Mucosa of stomach (tissue), 1 donor: ENCODE measurements around the gene TSEN54.

Experiments used
- H3K27me3 ChIP-seq: one replicate; pipeline ENCODE4 v1.7.0; 2013; ENCODE audit warnings: mild to moderate bottlenecking, low read length; ENCODE audit not compliant: control insufficient read depth, insufficient read depth
- H3K36me3 ChIP-seq: one replicate; pipeline ENCODE4 v1.7.0; 2013; ENCODE audit warnings: low read length; ENCODE audit not compliant: control insufficient read depth, insufficient read depth
- H3K4me1 ChIP-seq: one replicate; pipeline ENCODE4 v1.7.0; 2013; ENCODE audit warnings: mild to moderate bottlenecking, low read length; ENCODE audit not compliant: control insufficient read depth, insufficient read depth
- H3K4me3 ChIP-seq: one replicate; pipeline ENCODE4 v1.7.0; 2013; ENCODE audit warnings: low read length
- H3K9ac ChIP-seq: one replicate; pipeline ENCODE4 v1.7.0; 2013; ENCODE audit warnings: mild to moderate bottlenecking, low read length, moderate library complexity
- H3K9me3 ChIP-seq: one replicate; pipeline ENCODE4 v1.7.0; 2013; ENCODE audit warnings: mild to moderate bottlenecking, low read length, moderate library complexity; ENCODE audit not compliant: control insufficient read depth
- donor health status: Pancreatic carcinoma.

The TSEN54 gene

GRCh38 chr17:75490953-75491649 lies 25.2 kb upstream of the TSEN54 start:
- Histone ChIP-seq H3K9ac (no peak overlapping the region), H3K36me3 (peaks cover 26% of the 10 kb centered on the region), H3K27me3 (no peaks in the 10 kb centered on the region), H3K9me3 (no peaks in the 10 kb centered on the region), H3K4me1 (peaks cover 23% of the 10 kb centered on the region), H3K4me3 (no peak overlapping the region)

DNA sequence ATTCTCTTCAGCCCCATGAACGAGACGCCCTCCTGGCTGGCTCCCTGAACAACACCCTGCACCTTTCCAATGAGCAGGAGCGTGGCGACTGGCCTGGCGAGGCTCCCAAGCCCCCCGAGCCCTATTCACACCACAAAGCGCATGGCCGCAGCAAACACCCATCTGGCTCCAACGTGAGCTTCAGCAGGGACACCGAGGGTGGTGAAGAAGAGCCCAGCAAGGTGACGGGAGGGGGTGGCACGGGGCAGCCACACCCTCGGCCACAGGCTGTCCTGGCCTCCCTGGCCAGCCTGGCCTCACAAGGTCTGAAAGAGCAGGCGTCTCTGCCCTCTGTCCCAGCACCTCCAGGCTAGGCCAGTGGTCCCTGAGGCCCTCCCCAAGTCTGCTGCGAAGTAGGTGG lies 24.6 kb upstream of the TSEN54 start:
- H3K4me1 ChIP-seq, result peaks cover 23% of the 10 kb centered on the region
- H3K4me3 ChIP-seq, result no peak overlapping the region
- no peak overlapping the region for H3K9ac ChIP-seq
- H3K36me3 ChIP-seq, result peaks cover 32% of the 10 kb centered on the region
- H3K27me3 ChIP-seq, result no peaks in the 10 kb centered on the region
- H3K9me3 ChIP-seq, result no peaks in the 10 kb centered on the region

DNA sequence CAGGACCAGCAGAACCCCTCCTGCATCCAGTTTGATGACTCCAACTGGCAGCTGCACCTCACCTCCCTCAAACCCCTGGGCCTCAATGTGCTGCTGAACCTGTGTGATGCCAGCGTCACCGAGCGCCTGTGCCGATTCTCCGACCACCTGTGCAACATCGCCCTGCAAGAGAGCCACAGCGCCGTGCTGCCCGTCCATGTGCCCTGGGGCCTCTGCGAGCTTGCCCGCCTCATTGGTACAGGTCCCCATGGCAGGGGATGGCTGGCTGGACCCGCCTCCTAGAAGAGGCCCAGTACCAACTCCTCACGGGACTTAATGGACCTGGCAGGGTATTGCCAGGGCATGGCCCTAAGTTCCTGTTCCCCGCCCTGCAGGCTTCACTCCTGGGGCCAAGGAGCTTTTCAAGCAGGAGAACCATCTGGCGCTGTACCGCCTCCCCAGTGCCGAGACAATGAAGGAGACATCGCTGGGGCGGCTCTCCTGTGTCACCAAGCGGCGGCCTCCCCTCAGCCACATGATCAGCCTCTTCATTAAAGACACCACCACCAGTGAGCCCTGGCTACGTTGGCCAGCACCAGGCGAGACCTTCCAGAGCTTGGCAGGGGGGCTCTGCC lies 23.7 kb upstream of the TSEN54 start:
- Histone ChIP-seq H3K27me3 (no peaks in the 10 kb centered on the region), H3K9me3 (no peaks in the 10 kb centered on the region), H3K4me3 (no peak overlapping the region), H3K4me1 (peaks cover 18% of the 10 kb centered on the region), H3K9ac (no peak overlapping the region), H3K36me3 (peaks cover 23% of the 10 kb centered on the region)

GRCh38 chr17:75493476-75494129 lies 22.7 kb upstream of the TSEN54 start:
- H3K36me3 ChIP-seq, result peaks cover 28% of the 10 kb centered on the region
- no peak overlapping the region for H3K4me3 ChIP-seq
- H3K9ac ChIP-seq, result no peak overlapping the region
- H3K4me1 ChIP-seq, result peaks cover 12% of the 10 kb centered on the region
- H3K27me3 ChIP-seq, result no peaks in the 10 kb centered on the region
- no peaks in the 10 kb centered on the region for H3K9me3 ChIP-seq

DNA sequence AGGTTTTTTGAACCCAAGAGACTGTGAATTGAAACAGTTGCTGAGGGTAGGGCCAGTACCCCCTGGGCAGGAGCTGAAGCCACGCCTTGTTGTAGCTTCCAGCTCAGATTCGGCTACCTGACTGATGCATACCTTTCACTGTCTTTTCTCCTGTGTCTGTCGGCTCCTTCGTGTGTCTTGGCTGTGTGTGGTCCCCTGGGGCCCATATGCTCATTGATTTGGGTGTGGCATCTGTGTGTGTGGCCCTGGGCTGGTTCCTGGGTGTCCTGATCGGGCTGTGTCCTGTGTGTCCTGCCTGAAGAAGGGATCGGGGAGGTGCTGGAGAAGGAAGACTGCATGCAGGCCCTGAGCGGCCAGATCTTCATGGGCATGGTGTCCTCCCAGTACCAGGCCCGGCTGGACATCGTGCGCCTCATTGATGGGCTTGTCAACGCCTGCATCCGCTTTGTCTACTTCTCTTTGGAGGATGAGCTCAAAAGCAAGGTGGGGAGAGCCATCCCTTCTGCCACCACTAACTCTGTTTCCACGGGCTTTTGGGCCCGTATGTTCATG lies 21.9 kb upstream of the TSEN54 start:
- Histone ChIP-seq H3K36me3 (peaks cover 28% of the 10 kb centered on the region), H3K4me1 (peaks cover 12% of the 10 kb centered on the region), H3K9me3 (no peaks in the 10 kb centered on the region), H3K9ac (no peak overlapping the region), H3K4me3 (no peak overlapping the region), H3K27me3 (no peaks in the 10 kb centered on the region)

- Histone ChIP-seq H3K4me1 (peaks cover under 1% of the 10 kb centered on the region), H3K36me3 (peaks cover 28% of the 10 kb centered on the region), H3K9ac (no peak overlapping the region), H3K9me3 (no peaks in the 10 kb centered on the region), H3K4me3 (no peak overlapping the region), H3K27me3 (no peaks in the 10 kb centered on the region)
Observed at GRCh38 chr17:75496005-75496404, 20.3 kb upstream of the TSEN54 start.

GRCh38 chr17:75498039-75498725 lies 18.1 kb upstream of the TSEN54 start:
- H3K36me3 ChIP-seq, result peaks cover 19% of the 10 kb centered on the region
- H3K9me3 ChIP-seq, result no peaks in the 10 kb centered on the region
- H3K27me3 ChIP-seq, result no peaks in the 10 kb centered on the region
- no peak overlapping the region for H3K4me3 ChIP-seq
- H3K4me1 ChIP-seq, result no peaks in the 10 kb centered on the region
- no peak overlapping the region for H3K9ac ChIP-seq

DNA sequence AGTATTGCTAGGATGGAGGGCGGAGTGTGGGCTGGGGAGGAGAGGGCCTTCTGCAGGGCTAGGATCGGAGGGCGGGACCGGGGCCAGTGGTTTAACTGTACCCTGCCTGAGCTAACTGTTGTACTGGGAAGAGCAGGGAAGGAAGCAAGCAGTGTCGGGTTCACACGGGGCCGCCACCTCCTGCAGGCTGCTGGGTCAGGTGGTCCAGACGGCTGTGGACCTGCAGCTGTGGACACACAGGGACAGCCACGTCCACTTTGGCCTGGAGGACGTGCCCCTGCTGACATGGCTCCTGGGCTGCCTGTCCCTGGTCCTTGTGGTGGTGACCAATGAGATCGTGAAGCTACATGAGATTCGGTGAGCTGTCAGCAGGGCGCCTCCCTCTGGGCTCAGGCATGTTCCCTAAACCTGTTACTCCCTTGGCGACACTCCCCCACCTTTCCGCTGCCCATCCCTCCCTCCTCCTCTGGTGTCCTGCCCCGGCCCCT lies 17.6 kb upstream of the TSEN54 start:
- no peak overlapping the region for H3K9ac ChIP-seq
- no peaks in the 10 kb centered on the region for H3K4me1 ChIP-seq

GRCh38 chr17:75499313-75500022 lies 16.9 kb upstream of the TSEN54 start:
- peaks cover 12% of the 10 kb centered on the region for H3K36me3 ChIP-seq
- H3K4me3 ChIP-seq, result no peak overlapping the region
- no peaks in the 10 kb centered on the region for H3K27me3 ChIP-seq
- no peak overlapping the region for H3K9ac ChIP-seq
- H3K4me1 ChIP-seq, result peaks cover 5% of the 10 kb centered on the region
- no peaks in the 10 kb centered on the region for H3K9me3 ChIP-seq

More for the DNA sequence above, 17.6 kb upstream of the TSEN54 start:
- H3K27me3 ChIP-seq, result no peaks in the 10 kb centered on the region
- peaks cover 13% of the 10 kb centered on the region for H3K36me3 ChIP-seq
- H3K4me3 ChIP-seq, result no peak overlapping the region
- H3K9me3 ChIP-seq, result no peaks in the 10 kb centered on the region

DNA sequence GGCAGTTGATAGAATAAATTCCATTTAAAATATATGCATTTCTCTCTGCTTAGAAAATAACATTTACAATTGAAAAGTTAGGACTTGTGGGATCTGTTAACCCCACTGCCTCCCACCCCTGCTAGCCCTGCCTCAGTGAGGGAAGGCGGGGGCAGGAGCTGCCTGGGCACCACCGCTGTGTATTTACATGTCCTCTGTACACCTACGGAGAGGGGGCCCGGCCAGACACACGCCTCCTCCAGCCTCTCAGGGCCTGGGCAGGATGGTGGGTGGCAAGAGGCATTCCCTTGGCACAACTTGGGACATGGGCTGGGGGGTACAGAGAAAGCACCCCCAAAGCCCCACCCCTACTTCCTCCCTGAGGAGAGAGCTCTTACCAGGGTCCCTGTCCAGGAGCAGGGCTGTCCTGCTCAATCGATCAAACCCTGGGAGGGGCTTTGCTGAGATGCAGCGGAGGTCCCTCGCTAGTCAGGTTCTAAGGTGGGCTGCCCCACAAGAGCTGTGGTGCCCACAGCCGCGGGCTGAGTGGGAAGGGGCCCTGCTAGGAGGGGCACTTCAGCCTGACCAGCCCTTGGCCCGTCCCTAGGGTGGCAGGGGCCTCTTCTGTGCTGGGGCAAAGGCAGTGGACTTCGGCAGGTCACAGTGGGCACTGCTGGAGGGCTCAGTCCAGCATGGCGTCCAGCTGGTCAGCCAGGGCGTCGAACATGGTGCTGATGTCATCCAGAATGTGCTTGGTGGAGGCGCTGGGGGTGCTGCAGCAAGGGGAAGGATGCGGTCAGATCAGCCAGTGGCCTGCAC lies 15.7 kb upstream of the TSEN54 start:
- H3K36me3 ChIP-seq, result peaks cover 12% of the 10 kb centered on the region
- H3K9ac ChIP-seq, result no peak overlapping the region
- no peak overlapping the region for H3K4me3 ChIP-seq
- H3K4me1 ChIP-seq, result peaks cover 6% of the 10 kb centered on the region
- H3K9me3 ChIP-seq, result no peaks in the 10 kb centered on the region
- no peaks in the 10 kb centered on the region for H3K27me3 ChIP-seq
